ENCODE data around the gene GABRR2.
A peak's percentile ranks its signal among the peaks of the same experiment; 100 is the strongest.

Gene GABRR2

GRCh38 chr6:89359561-89359960 is 44.5 kb upstream of the GABRR2 start:
- H3K9me3 ChIP-seq (ENCODE audit: control insufficient read depth, insufficient read depth, low read depth, low read length), result no peaks in the 10 kb centered on the region
- ChIA-PET CTCF (interaction anchor here (0.7 to 6.6 kb wide), 3 partner anchors 13 to 78 kb away, joined by 3 to 64 read pairs (median 4); no protein-coding TSS in a partner anchor), POLR2A (interaction anchor here (0.7 kb wide), 1 partner anchor 12 kb away, joined by 5 read pairs; no protein-coding TSS in a partner anchor)
- no peak for TF ChIP-seq ZNF623 (tag by site-specific recombination; IDR thresholded peaks at IDR 0.05)
- TF ChIP-seq ZNF548 (tag by site-specific recombination; IDR thresholded peaks at IDR 0.05), result no peak
- peak; percentile 54; the same call in 1 of the 2 replicates for TF ChIP-seq PRDM10 (tag by site-specific recombination; IDR thresholded peaks at IDR 0.05)
- no peak for TF ChIP-seq ZSCAN18 (tag by site-specific recombination; IDR thresholded peaks at IDR 0.05)
- no peaks in the 10 kb centered on the region for H3K36me3 ChIP-seq (ENCODE audit: control insufficient read depth in 2 of 2, insufficient read depth in 1 of 2, low read length in 2 of 2)
- no peak overlapping the region for H3K4me3 ChIP-seq (ENCODE audit: low read depth, low read length)
- H3K27ac ChIP-seq (ENCODE audit: extremely low read depth, low read depth, low read length), result no peak overlapping the region
- H3K4me1 ChIP-seq (ENCODE audit: control insufficient read depth, insufficient read depth, low read length), result no peaks in the 10 kb centered on the region

- ChIA-PET CTCF (interaction anchor here (0.7 to 4.3 kb wide), 3 partner anchors 11 to 241 kb away, joined by 3 to 43 read pairs (median 20); no protein-coding TSS in a partner anchor), POLR2A (no interaction called here)
- Histone ChIP-seq H3K4me1 (ENCODE audit: control insufficient read depth, insufficient read depth, low read length) (0 out of 2 replicates have a peak, but pooled peaks cover 3% of the 10 kb centered on the region), H3K9me3 (ENCODE audit: control insufficient read depth, insufficient read depth, low read depth, low read length) (no peaks in the 10 kb centered on the region), H3K27ac (ENCODE audit: extremely low read depth, low read depth, low read length) (no peak overlapping the region), H3K36me3 (ENCODE audit: control insufficient read depth in 2 of 2, insufficient read depth in 1 of 2, low read length in 2 of 2) (no peaks in the 10 kb centered on the region), H3K4me3 (ENCODE audit: low read depth, low read length) (no peak overlapping the region)
- TF ChIP-seq ZNF629 (tag by site-specific recombination; IDR thresholded peaks at IDR 0.05) (no peak), ZBTB44 (tag by site-specific recombination; IDR thresholded peaks at IDR 0.05) (no peak), YY1 (tag by site-specific recombination; IDR thresholded peaks at IDR 0.05) (no peak), ZFP37 (tag by site-specific recombination; IDR thresholded peaks at IDR 0.05) (no peak), ZNF354C (tag by site-specific recombination; IDR thresholded peaks at IDR 0.05; ENCODE audit: borderline replicate concordance, low read depth) (no peak), ZNF621 (tag by site-specific recombination; IDR thresholded peaks at IDR 0.05) (no peak), ZNF184 (tag by site-specific recombination; IDR thresholded peaks at IDR 0.05) (no peak), ZNF23 (tag by site-specific recombination; IDR thresholded peaks at IDR 0.05; ENCODE audit: borderline replicate concordance) (no peak), HOXC10 (CRISPR knock-in tag; IDR thresholded peaks at IDR 0.05) (no peak), ZBTB6 (tag by site-specific recombination; IDR thresholded peaks at IDR 0.05) (no peak), ZNF513 (tag by site-specific recombination; IDR thresholded peaks at IDR 0.05) (no peak), YY2 (tag by site-specific recombination; IDR thresholded peaks at IDR 0.05) (no peak), ZNF140 (tag by site-specific recombination; IDR thresholded peaks at IDR 0.05) (no peak)
These were observed 42.3 kb upstream of the GABRR2 start for GRCh38 chr6:89357390-89357789.
